ENCODE results near the gene PDSS1. TPM values are rescaled to one million over a fixed set of nuclear protein-coding genes. Genes with fewer than 3 reads are reported as not detected.

Gene PDSS1
- total and polyA plus RNA-seq, 2 experiments from 2014 or later = 3.7 to 10.5 TPM

DNA sequence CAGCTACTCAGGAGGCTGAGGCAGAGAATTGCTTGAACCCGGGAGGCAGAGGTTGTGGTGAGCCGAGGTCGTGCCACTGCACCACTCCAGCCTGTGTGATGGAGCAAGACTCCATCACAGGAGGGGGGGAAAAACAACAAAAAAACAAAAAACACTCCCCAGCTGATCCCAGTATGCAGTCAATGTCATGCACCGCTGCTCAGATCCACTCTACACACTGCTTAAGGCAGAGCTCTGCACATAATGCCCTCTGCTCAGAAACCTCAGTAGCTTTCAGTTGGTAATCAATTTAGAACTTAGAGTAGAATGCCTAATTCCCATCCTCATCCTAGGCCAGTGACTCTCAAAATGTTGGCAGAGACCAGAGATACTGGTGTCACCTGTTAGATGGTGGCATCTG is 43.9 kb downstream of the PDSS1 start:
- Histone ChIP-seq H3K4me3 (no peak overlapping the region), H3K9me3 (ENCODE audit: low read depth) (no peaks in the 10 kb centered on the region), H3K27ac (no peak overlapping the region), H3K27me3 (no peaks in the 10 kb centered on the region), H3K4me1 (ENCODE audit: low read depth) (no peaks in the 10 kb centered on the region), H3K36me3 (peaks cover 36% of the 10 kb centered on the region)
- DNase-seq (ENCODE audit: low read depth in 1 of 2, low spot score in 1 of 2) = no peak
- TF ChIP-seq, protein P1, sequence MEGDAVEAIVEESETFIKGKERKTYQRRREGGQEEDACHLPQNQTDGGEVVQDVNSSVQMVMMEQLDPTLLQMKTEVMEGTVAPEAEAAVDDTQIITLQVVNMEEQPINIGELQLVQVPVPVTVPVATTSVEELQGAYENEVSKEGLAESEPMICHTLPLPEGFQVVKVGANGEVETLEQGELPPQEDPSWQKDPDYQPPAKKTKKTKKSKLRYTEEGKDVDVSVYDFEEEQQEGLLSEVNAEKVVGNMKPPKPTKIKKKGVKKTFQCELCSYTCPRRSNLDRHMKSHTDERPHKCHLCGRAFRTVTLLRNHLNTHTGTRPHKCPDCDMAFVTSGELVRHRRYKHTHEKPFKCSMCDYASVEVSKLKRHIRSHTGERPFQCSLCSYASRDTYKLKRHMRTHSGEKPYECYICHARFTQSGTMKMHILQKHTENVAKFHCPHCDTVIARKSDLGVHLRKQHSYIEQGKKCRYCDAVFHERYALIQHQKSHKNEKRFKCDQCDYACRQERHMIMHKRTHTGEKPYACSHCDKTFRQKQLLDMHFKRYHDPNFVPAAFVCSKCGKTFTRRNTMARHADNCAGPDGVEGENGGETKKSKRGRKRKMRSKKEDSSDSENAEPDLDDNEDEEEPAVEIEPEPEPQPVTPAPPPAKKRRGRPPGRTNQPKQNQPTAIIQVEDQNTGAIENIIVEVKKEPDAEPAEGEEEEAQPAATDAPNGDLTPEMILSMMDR (IDR thresholded peaks at IDR 0.05; ENCODE audit: low read depth, low read length) = no peak

DNA sequence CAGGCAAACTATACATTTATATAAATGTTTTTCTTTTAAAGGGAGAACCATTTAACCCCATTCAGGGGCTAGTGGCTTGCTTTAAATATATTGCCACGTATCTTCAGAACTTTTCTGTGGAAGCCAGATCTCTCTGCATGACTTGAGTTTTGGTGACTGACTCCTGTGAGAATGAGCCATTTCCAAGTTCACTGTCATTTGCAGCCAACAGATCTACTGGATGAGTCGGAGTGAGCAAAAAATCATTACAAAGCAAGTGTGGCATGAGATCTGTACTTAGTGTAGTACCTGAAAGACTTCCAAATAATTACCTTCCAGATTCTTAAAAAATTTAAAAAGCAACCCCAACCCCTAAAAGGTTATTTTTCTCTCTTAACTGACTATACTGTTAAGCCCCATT is 45.6 kb downstream of the PDSS1 start:
- H3K27ac ChIP-seq = peak overlapping the region; percentile 48
- H3K36me3 ChIP-seq = peaks cover 42% of the 10 kb centered on the region
- no peaks in the 10 kb centered on the region for H3K4me1 ChIP-seq (ENCODE audit: low read depth)
- DNase-seq (ENCODE audit: low read depth in 1 of 2, low spot score in 1 of 2) = no peak
- H3K4me3 ChIP-seq = no peak overlapping the region
- H3K9me3 ChIP-seq (ENCODE audit: low read depth) = no peaks in the 10 kb centered on the region
- TF ChIP-seq, protein P1 (IDR thresholded peaks at IDR 0.05; ENCODE audit: low read depth, low read length) = no peak
- H3K27me3 ChIP-seq = no peaks in the 10 kb centered on the region

- Histone ChIP-seq H3K36me3 (peaks cover 39% of the 10 kb centered on the region), H3K27ac (no peak overlapping the region), H3K4me3 (no peak overlapping the region), H3K4me1 (ENCODE audit: low read depth) (no peaks in the 10 kb centered on the region), H3K27me3 (no peaks in the 10 kb centered on the region), H3K9me3 (ENCODE audit: low read depth) (no peaks in the 10 kb centered on the region)
- TF ChIP-seq, protein P1 (IDR thresholded peaks at IDR 0.05; ENCODE audit: low read depth, low read length) = no peak
- no peak for DNase-seq (ENCODE audit: low read depth in 1 of 2, low spot score in 1 of 2)
These were observed 46.3 kb downstream of the PDSS1 start for GRCh38 chr10:26743841-26744240.

DNA sequence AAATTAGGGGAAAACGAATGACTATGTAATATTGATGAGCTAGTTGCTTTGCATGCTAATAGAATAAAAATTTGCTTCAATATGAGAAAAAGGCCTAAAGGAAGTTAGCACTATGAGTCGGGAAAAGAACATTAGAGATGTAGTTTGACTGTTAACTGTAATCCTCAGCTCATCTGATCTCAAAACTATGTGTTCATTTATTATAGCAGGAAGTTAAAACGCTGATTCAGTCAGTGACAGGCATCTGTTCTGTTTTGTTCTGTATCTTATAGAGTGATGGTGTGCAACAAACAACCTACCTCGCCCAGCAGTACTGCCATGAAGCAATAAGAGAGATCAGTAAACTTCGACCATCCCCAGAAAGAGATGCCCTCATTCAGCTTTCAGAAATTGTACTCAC is 48.6 kb downstream of the PDSS1 start:
- H3K27ac ChIP-seq = no peak overlapping the region
- no peaks in the 10 kb centered on the region for H3K9me3 ChIP-seq (ENCODE audit: low read depth)
- no peak overlapping the region for H3K4me3 ChIP-seq
- H3K36me3 ChIP-seq = peaks cover 52% of the 10 kb centered on the region
- TF ChIP-seq, protein P1 (IDR thresholded peaks at IDR 0.05; ENCODE audit: low read depth, low read length) = no peak
- DNase-seq (ENCODE audit: low read depth in 1 of 2, low spot score in 1 of 2) = no peak
- no peaks in the 10 kb centered on the region for H3K27me3 ChIP-seq
- no peaks in the 10 kb centered on the region for H3K4me1 ChIP-seq (ENCODE audit: low read depth)

- Histone ChIP-seq H3K4me1 (ENCODE audit: low read depth) (no peaks in the 10 kb centered on the region), H3K27me3 (no peaks in the 10 kb centered on the region), H3K9me3 (ENCODE audit: low read depth) (no peaks in the 10 kb centered on the region), H3K36me3 (peaks cover 36% of the 10 kb centered on the region), H3K4me3 (no peak overlapping the region), H3K27ac (no peak overlapping the region)
- peak in 1 of 2 donors; percentile 51 for DNase-seq (ENCODE audit: low read depth in 1 of 2, low spot score in 1 of 2)
- TF ChIP-seq, protein P1 (IDR thresholded peaks at IDR 0.05; ENCODE audit: low read depth, low read length) = no peak
These were observed 58.0 kb downstream of the PDSS1 start for GRCh38 chr10:26755443-26755903.

DNA sequence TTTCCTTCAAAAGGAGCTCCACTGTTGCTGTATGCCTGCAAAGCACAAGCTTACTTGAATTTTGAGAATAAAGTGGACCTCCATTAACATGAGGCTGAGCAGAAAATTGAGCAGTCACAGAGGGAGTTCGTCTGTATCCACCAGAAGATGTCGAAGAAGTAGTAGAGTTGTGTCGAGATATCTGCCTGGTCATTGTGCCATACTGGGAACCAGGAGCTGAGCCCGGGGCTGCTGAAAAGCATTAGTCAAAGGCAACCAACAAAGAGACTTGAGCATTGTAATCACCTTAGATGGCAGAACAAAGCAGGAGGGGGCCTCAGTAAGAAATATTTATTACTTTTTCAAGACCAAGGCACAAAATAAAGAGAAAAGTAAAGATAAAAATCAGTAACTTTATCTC is 61.5 kb downstream of the PDSS1 start:
- TF ChIP-seq, protein P1 (IDR thresholded peaks at IDR 0.05; ENCODE audit: low read depth, low read length) = no peak
- Histone ChIP-seq H3K4me1 (ENCODE audit: low read depth) (no peaks in the 10 kb centered on the region), H3K4me3 (no peak overlapping the region), H3K27me3 (no peaks in the 10 kb centered on the region), H3K27ac (no peak overlapping the region), H3K36me3 (peaks cover 20% of the 10 kb centered on the region), H3K9me3 (ENCODE audit: low read depth) (no peaks in the 10 kb centered on the region)
- DNase-seq (ENCODE audit: low read depth in 1 of 2, low spot score in 1 of 2) = no peak

Measured in cardiac muscle cell (in vitro differentiated cells and primary cell).